Colonic mucosa (tissue), 4 donors: ENCODE data around the gene S100A10. TPM values are rescaled to one million over a fixed set of nuclear protein-coding genes. Genes with fewer than 3 reads are reported as not detected.
A peak's percentile ranks its signal among the peaks of the same experiment; 100 is the strongest.

Experiments used
- DNase-seq: peaks from one replicate; pipeline ENCODE4 v3.0.0-alpha.2; 2020
- H3K27ac ChIP-seq: fragments of 200-600 bp; one replicate; pipeline ENCODE4 v1.8.0; 2021
- H3K27me3 ChIP-seq: fragments of 200-600 bp; one replicate; pipeline ENCODE4 v1.8.0; 2021
- H3K36me3 ChIP-seq: fragments of 200-600 bp; one replicate; pipeline ENCODE4 v1.8.0; 2021
- H3K4me1 ChIP-seq: fragments of 200-600 bp; one replicate; pipeline ENCODE4 v1.8.0; 2021; ENCODE audit warnings: mild to moderate bottlenecking
- H3K4me3 ChIP-seq: fragments of 200-600 bp; one replicate; pipeline ENCODE4 v1.8.0; 2021
- H3K9ac ChIP-seq, 2 donors: one replicate each; pipeline ENCODE4 v1.7.0; 2013; ENCODE audit warnings: control low read depth in 2 of 2, low read depth in 2 of 2, low read length in 2 of 2
- H3K9me3 ChIP-seq: fragments of 200-600 bp; one replicate; pipeline ENCODE4 v1.8.0; 2021
- intact Hi-C: fragments of 100-400 bp; cut with DNase I; formaldehyde crosslinking; loops from one replicate; pipeline ENCODE4 v1.14.1; 2022
- total RNA-seq, 2 donors: library from RNA; stranded (reverse); fragmentation: NEBNext Ultra II Directional in 1 of 2; extraction: Animal tissue kit (Norgen Biotek cat#: 25700) in 1 of 2; gene quantifications; one replicate each; pipeline ENCODE4 v1.2.1, GENCODE V29; 2021
- TF ChIP-seq, protein P1 (sequence below): fragments of 200-600 bp; IDR thresholded peaks from one replicate; pipeline ENCODE4 v1.8.0; 2022; ENCODE audit warnings: antibody characterized with exemption, mild to moderate bottlenecking
- donor health status: healthy.
- donor health status: DM: no; HTN: no; CAD: no.
- donor health status: DM: no; HTN: no; CAD: no.

S100A10 gene
- total RNA-seq, 2 donors from 2014 or later: 1,313 to 1,485 TPM

DNA sequence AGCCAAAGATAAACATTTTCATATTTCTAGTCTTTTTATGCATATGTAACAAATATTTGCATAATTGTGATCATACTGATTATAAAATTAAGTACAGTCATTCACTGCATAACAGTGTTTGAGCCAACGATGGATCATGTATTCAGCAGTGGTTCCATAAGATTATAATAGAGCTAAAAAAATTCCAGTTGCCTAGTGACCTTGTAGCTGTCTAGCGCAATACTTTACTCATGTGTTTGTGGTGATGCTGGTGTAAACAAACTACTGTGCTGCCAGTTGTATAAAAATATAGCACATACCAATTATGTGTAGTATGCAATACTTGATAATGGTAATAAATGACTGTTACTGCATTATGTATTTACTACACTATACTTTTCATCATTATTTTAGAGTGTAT, 2.1 kb upstream of the S100A10 start:
- intact Hi-C loops: loop anchor here (2.0 kb wide), 1 partner anchor 27 kb away; no protein-coding TSS in a partner anchor

GRCh38 chr1:151994956-151995355, 1.3 kb upstream of the S100A10 start:
- Histone ChIP-seq H3K9ac (peak overlapping the region in 1 of 2 donors; percentile 71), H3K4me3 (no peak overlapping the region), H3K36me3 (no peaks in the 10 kb centered on the region), H3K9me3 (no peaks in the 10 kb centered on the region), H3K27ac (peak overlapping the region; percentile 99), H3K4me1 (peaks cover 12% of the 10 kb centered on the region), H3K27me3 (no peaks in the 10 kb centered on the region)
- TF ChIP-seq, protein P1, sequence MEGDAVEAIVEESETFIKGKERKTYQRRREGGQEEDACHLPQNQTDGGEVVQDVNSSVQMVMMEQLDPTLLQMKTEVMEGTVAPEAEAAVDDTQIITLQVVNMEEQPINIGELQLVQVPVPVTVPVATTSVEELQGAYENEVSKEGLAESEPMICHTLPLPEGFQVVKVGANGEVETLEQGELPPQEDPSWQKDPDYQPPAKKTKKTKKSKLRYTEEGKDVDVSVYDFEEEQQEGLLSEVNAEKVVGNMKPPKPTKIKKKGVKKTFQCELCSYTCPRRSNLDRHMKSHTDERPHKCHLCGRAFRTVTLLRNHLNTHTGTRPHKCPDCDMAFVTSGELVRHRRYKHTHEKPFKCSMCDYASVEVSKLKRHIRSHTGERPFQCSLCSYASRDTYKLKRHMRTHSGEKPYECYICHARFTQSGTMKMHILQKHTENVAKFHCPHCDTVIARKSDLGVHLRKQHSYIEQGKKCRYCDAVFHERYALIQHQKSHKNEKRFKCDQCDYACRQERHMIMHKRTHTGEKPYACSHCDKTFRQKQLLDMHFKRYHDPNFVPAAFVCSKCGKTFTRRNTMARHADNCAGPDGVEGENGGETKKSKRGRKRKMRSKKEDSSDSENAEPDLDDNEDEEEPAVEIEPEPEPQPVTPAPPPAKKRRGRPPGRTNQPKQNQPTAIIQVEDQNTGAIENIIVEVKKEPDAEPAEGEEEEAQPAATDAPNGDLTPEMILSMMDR: no peak
- peak; percentile 41 for DNase-seq
- intact Hi-C loops: no loop called here

More for the DNA sequence above, 2.1 kb upstream of the S100A10 start:
- H3K36me3 ChIP-seq: no peaks in the 10 kb centered on the region
- peaks cover 4% of the 10 kb centered on the region for H3K4me1 ChIP-seq
- no peak overlapping the region for H3K9ac ChIP-seq
- no peak overlapping the region for H3K4me3 ChIP-seq
- no peaks in the 10 kb centered on the region for H3K9me3 ChIP-seq
- H3K27ac ChIP-seq: peak overlapping the region; percentile 99
- no peaks in the 10 kb centered on the region for H3K27me3 ChIP-seq
- DNase-seq: peak; percentile 9
- TF ChIP-seq, protein P1: no peak

DNA sequence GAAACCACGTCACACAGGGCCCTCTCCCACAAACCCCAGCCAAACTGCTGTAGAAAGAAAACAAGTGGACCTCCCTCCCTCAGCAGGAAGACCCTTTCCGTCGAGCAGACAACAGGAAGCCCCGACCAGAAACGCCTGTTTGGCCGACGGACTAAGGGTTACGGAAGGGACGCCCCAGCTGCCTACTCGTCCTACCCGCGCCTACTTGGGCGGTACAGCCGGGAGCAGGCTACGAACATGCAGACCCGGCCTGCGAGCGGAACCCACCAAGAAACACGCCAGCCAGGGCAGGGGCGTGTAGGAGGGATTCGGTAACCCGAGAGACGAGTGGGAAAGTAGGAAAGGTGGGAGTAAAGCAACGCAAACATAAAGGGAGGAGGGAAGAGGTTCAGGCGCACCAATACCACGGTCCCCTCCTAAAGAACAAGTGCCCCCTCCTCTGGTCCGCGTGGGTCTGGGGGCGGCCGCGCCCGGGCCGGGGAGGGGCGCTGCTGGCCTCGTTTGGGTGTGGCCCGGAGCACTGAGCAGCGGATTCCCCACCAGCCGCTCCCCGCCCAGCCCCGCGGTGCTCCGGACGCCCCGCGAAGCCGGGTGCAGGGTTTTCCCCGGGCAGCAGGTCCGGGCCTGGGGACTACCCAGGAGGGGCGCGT, 450 bp downstream of the S100A10 start:
- peak overlapping the region; percentile 91 for H3K4me3 ChIP-seq
- peak; percentile 63 for DNase-seq
- H3K27ac ChIP-seq: peak overlapping the region; percentile 99
- no peaks in the 10 kb centered on the region for H3K9me3 ChIP-seq
- intact Hi-C loops: no loop called here
- no peaks in the 10 kb centered on the region for H3K36me3 ChIP-seq
- peak overlapping the region; percentile 92 to 100 for H3K9ac ChIP-seq
- TF ChIP-seq, protein P1: no peak
- no peaks in the 10 kb centered on the region for H3K27me3 ChIP-seq
- H3K4me1 ChIP-seq: peaks cover 27% of the 10 kb centered on the region

DNA sequence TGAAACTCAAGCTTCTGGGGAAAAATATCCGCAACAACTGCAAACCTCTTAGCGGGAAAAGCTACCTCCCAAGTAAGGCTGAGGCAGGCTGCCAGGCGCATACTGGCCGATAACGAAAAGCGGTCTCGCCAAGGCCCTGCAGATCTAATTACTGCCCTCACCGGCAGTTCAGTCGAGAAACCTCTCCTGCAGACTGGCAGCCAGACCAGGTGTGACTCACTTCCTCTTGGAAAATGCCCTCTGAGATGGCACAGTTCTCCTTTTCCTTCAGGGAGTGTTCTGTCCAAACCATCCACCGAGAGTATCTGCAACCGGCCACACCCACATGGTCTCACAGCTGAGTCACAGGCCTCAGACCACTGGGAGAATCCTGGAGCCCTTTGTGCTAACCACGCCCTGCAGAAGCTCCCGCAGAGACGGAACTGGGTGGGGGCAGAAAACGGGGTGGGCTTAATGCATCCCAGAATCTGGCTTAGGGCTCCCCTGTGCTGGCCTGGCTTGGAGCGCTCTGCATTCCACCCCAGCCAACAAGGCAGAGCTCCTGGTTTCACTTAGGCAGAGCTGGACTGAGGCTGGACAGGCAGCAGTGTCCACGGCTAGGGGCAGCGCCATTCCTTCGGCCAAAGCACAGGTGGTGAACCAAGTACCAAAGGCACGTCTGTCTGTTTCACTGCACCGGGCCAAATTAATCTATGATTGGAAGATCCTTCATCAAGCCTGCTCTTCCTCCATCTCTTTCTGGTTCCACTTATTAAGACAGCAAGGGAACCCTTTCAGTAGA, 1.2 kb downstream of the S100A10 start:
- peak overlapping the region; percentile 99 for H3K27ac ChIP-seq
- H3K4me3 ChIP-seq: peak overlapping the region; percentile 91
- H3K9ac ChIP-seq: peak overlapping the region; percentile 92 to 100
- H3K9me3 ChIP-seq: no peaks in the 10 kb centered on the region
- H3K4me1 ChIP-seq: peaks cover 30% of the 10 kb centered on the region
- H3K27me3 ChIP-seq: no peaks in the 10 kb centered on the region
- no peaks in the 10 kb centered on the region for H3K36me3 ChIP-seq
- DNase-seq: peak; percentile 92
- intact Hi-C loops: no loop called here
- TF ChIP-seq, protein P1: no peak

GRCh38 chr1:151991663-151992302, 1.9 kb downstream of the S100A10 start:
- peak overlapping the region; percentile 92 to 100 for H3K9ac ChIP-seq
- peaks cover 30% of the 10 kb centered on the region for H3K4me1 ChIP-seq
- no peaks in the 10 kb centered on the region for H3K36me3 ChIP-seq
- H3K4me3 ChIP-seq: peak overlapping the region; percentile 91
- intact Hi-C loops: no loop called here
- TF ChIP-seq, protein P1: no peak
- no peaks in the 10 kb centered on the region for H3K9me3 ChIP-seq
- H3K27ac ChIP-seq: peak overlapping the region; percentile 99
- no peak for DNase-seq
- no peaks in the 10 kb centered on the region for H3K27me3 ChIP-seq
